Measurements from ENCODE around the gene TMBIM1.

DNA sequence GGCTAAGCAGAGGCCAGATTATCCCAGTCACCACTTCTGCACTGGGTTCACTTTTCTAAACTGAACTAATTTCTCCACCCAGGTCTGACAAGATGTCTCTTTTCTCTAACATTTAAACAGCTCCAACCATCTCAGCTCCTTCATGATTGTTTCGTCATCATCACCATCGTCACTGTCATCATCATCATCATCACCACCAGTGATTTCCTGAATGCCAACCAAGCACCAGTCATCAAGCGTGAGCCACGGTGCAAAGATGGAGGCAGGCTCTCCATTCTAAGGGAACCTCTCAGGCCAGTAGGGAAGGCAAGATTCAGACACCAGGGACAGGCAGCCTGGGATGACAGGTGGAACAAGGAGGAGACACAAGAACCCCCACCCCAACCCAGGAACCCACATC, 25.5 kb upstream of the TMBIM1 start:
- TF ChIP-seq POLR2A (IDR thresholded peaks at IDR 0.05; ENCODE audit: low read depth, low read length) = no peak
- TF ChIP-seq, protein P1, sequence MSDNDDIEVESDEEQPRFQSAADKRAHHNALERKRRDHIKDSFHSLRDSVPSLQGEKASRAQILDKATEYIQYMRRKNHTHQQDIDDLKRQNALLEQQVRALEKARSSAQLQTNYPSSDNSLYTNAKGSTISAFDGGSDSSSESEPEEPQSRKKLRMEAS (IDR thresholded peaks at IDR 0.05; ENCODE audit: insufficient read depth, insufficient read length) = no peak
- no peak for TF ChIP-seq MYC (IDR thresholded peaks at IDR 0.05; ENCODE audit: low read depth, low read length)
- TF ChIP-seq, protein P2, sequence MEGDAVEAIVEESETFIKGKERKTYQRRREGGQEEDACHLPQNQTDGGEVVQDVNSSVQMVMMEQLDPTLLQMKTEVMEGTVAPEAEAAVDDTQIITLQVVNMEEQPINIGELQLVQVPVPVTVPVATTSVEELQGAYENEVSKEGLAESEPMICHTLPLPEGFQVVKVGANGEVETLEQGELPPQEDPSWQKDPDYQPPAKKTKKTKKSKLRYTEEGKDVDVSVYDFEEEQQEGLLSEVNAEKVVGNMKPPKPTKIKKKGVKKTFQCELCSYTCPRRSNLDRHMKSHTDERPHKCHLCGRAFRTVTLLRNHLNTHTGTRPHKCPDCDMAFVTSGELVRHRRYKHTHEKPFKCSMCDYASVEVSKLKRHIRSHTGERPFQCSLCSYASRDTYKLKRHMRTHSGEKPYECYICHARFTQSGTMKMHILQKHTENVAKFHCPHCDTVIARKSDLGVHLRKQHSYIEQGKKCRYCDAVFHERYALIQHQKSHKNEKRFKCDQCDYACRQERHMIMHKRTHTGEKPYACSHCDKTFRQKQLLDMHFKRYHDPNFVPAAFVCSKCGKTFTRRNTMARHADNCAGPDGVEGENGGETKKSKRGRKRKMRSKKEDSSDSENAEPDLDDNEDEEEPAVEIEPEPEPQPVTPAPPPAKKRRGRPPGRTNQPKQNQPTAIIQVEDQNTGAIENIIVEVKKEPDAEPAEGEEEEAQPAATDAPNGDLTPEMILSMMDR (IDR thresholded peaks at IDR 0.05; ENCODE audit: extremely low read depth in 1 of 2, insufficient read depth in 1 of 2, low read depth in 1 of 2, low read length in 2 of 2) = no peak
- no peak for TF ChIP-seq JUN (IDR thresholded peaks at IDR 0.05; ENCODE audit: borderline replicate concordance, insufficient read depth, insufficient read length, low read depth)
